HepG2 (cell line): ENCODE measurements around the gene NAV2. TPM values are rescaled to one million over a fixed set of nuclear protein-coding genes. Genes with fewer than 3 reads are reported as not detected.

Experiments used
- ATM ChIP-seq: fragments of 450-650 bp; IDR thresholded peaks from 2 replicates; pipeline ENCODE4 v1.7.1; 2017; ENCODE audit warnings: mild to moderate bottlenecking, borderline replicate concordance
- CHCHD3 ChIP-seq: sonication (generic); formaldehyde crosslinking; IDR thresholded peaks from 2 replicates; pipeline ENCODE4 v1.8.0; 2022; ENCODE audit warnings: mild to moderate bottlenecking, missing genetic modification reagents, moderate library complexity
- CHD4 ChIP-seq: fragments of 200-600 bp; sonication (generic); IDR thresholded peaks from 2 replicates; pipeline ENCODE4 v1.7.0; 2017; ENCODE audit warnings: mild to moderate bottlenecking, low read length, borderline replicate concordance
- EP300 ChIP-seq, 3 experiments: sonication (generic) in 1 of 3; formaldehyde crosslinking in 1 of 3; IDR thresholded peaks; 2 replicates each; pipeline versions ENCODE4 v1.5.1 to v1.6.1; 2011 to 2020; ENCODE audit warnings: low read depth in 2 of 3, low read length in 2 of 3, borderline replicate concordance in 1 of 3, improper control_type of control experiment in 1 of 3, mild to moderate bottlenecking in 1 of 3, missing genetic modification reagents in 1 of 3, moderate library complexity in 1 of 3
- HDAC1 ChIP-seq: sonication (generic); formaldehyde crosslinking; IDR thresholded peaks from 2 replicates; pipeline ENCODE4 v1.5.1; 2020; ENCODE audit warnings: mild to moderate bottlenecking, missing genetic modification reagents
- HOXA7 ChIP-seq: sonication (generic); formaldehyde crosslinking; IDR thresholded peaks from 2 replicates; pipeline ENCODE4 v1.8.1; 2022; ENCODE audit warnings: mild to moderate bottlenecking, missing genetic modification reagents, moderate library complexity
- KLF11 ChIP-seq: IDR thresholded peaks from 2 replicates; pipeline ENCODE4 v1.6.1; 2016; ENCODE audit warnings: missing compliant biosample characterization
- MED13 ChIP-seq: sonication (generic); formaldehyde crosslinking; IDR thresholded peaks from 2 replicates; pipeline ENCODE4 v1.5.0; 2020; ENCODE audit warnings: missing genetic modification reagents
- SIN3A ChIP-seq: IDR thresholded peaks from 2 replicates; pipeline ENCODE4 v1.6.1; 2011; ENCODE audit warnings: low read depth, mild to moderate bottlenecking, control low read depth, low read length, borderline replicate concordance
- SIN3B ChIP-seq: fragments of 150-350 bp; IDR thresholded peaks from 2 replicates; pipeline ENCODE4 v1.6.1; 2014; ENCODE audit warnings: low read length
- STAG1 ChIP-seq: sonication (generic); formaldehyde crosslinking; IDR thresholded peaks from 2 replicates; pipeline ENCODE4 v1.4.0; 2020; ENCODE audit warnings: missing genetic modification reagents
- TGIF2 ChIP-seq: IDR thresholded peaks from 2 replicates; pipeline ENCODE4 v1.6.1; 2016; ENCODE audit warnings: control low read depth, missing compliant biosample characterization
- ZBTB7B ChIP-seq: sonication (generic); formaldehyde crosslinking; IDR thresholded peaks from 2 replicates; pipeline ENCODE4 v1.4.0; 2020; ENCODE audit warnings: missing genetic modification reagents
- ZFP41 ChIP-seq: sonication (generic); formaldehyde crosslinking; IDR thresholded peaks from 2 replicates; pipeline ENCODE4 v1.4.0; 2020; ENCODE audit warnings: mild to moderate bottlenecking, missing genetic modification reagents, borderline replicate concordance
- ZNF124 ChIP-seq: sonication (generic); formaldehyde crosslinking; IDR thresholded peaks from 2 replicates; pipeline ENCODE4 v1.4.0; 2020; ENCODE audit warnings: missing genetic modification reagents
- ZNF180 ChIP-seq: sonication (generic); formaldehyde crosslinking; IDR thresholded peaks from 2 replicates; pipeline ENCODE4 v1.4.0; 2020; ENCODE audit warnings: low read depth, missing genetic modification reagents, borderline replicate concordance
- ZNF367 ChIP-seq: sonication (generic); formaldehyde crosslinking; IDR thresholded peaks from 2 replicates; pipeline ENCODE4 v1.4.0; 2020; ENCODE audit warnings: missing genetic modification reagents, borderline replicate concordance
- ZNF451 ChIP-seq: sonication (generic); formaldehyde crosslinking; IDR thresholded peaks from 2 replicates; pipeline ENCODE4 v1.5.0; 2020; ENCODE audit warnings: mild to moderate bottlenecking, missing genetic modification reagents
- ZNF501 ChIP-seq: sonication (generic); formaldehyde crosslinking; IDR thresholded peaks from 2 replicates; pipeline ENCODE4 v1.5.1; 2020; ENCODE audit warnings: mild to moderate bottlenecking, moderate library complexity, missing genetic modification reagents
- ZNF550 ChIP-seq: sonication (generic); formaldehyde crosslinking; IDR thresholded peaks from 2 replicates; pipeline ENCODE4 v1.4.0; 2020; ENCODE audit warnings: mild to moderate bottlenecking, missing genetic modification reagents, borderline replicate concordance
- ZNF780A ChIP-seq: sonication (generic); formaldehyde crosslinking; IDR thresholded peaks from 2 replicates; pipeline ENCODE4 v1.8.0; 2022; ENCODE audit warnings: mild to moderate bottlenecking, missing genetic modification reagents, moderate library complexity
- ZNF841 ChIP-seq: sonication (generic); formaldehyde crosslinking; IDR thresholded peaks from 2 replicates; pipeline ENCODE4 v1.8.1; 2023; ENCODE audit warnings: missing genetic modification reagents, borderline replicate concordance
- polyA plus RNA-seq, 8 experiments: library from polyadenylated mRNA; depleted of rRNA in 3 of 8; stranded (reverse) in 7 of 8; unstranded in 1 of 8; fragments of >200 nt; fragmentation: Illumina TruSeq in 4 of 8; extraction: Trizol in 4 of 8; gene quantifications; 2 replicates each; pipeline versions ENCODE4 v1.2.1 to v1.2.3, GENCODE V29; 2011 to 2016; ENCODE audit warnings: low read depth in 4 of 8, missing spikeins in 1 of 8, mixed read lengths in 1 of 8; ENCODE audit not compliant: insufficient read depth in 1 of 8
- total RNA-seq, 5 experiments: library from RNA; depleted of rRNA; stranded (reverse); fragments of >200 nt; fragmentation: Illumina TruSeq; extraction: Trizol; gene quantifications; 2 replicates each; pipeline ENCODE4 v1.2.3, GENCODE V29; 2016; ENCODE audit warnings: low read depth in 1 of 5
- TF ChIP-seq, protein P1 (sequence below): sonication (generic); formaldehyde crosslinking; IDR thresholded peaks from 2 replicates; pipeline ENCODE4 v1.4.0; 2020; ENCODE audit warnings: missing genetic modification reagents, borderline replicate concordance
- TF ChIP-seq, protein P2 (sequence below): IDR thresholded peaks from 2 replicates; pipeline ENCODE4 v1.6.1; 2016; ENCODE audit warnings: missing compliant biosample characterization, missing genetic modification reagents, borderline replicate concordance
- TF ChIP-seq, protein P3 (sequence below): sonication (generic); formaldehyde crosslinking; IDR thresholded peaks from 2 replicates; pipeline ENCODE4 v1.8.1; 2023; ENCODE audit warnings: missing genetic modification reagents, mild to moderate bottlenecking, borderline replicate concordance

NAV2 gene
- total and polyA plus RNA-seq, 2 of the 13 experiments (the other 11 are each of a cell fraction or from before 2014, with no cell fraction given), result 9.3 to 34.6 TPM

DNA sequence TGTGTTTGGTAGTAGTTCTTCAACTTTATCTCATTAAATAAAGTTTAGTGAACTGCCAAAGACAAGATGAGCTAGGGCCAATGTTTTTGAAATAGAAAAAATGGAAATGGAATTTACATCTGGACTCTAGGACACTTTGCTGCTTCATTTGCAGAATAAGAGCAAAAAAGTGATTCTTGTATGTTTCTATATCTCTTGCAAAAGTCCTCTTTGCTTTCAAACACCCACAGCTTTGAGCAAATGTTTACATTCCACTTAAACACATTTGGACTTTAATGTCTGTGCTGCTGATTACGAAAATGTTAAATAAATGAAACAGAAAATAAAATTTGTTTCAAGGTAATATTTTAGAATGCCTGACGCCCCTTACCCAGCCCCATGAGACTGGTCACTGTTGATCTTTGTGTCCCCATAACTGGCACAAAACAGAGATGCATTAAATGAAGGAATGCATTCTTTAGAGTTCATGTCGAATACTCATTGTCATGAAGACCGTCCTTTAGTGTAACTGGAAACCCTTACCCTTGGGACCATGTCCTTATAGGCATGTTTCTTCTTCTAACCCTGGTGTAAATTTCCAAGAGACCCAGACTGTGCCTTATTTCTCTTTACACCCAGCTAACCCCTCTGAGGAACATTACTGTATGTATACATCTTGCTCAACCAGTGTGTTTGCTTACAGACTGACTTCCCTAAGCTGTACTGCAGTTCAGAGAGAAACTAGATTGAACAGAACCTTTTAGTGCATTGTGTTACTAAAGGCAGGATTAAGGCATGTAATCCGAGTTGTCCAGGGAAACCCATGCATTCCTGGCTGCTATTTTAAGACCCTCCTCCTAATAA lies 199.7 kb downstream of the NAV2 start (continued):
- TF ChIP-seq HDAC1 (peak; percentile 62), CHD4 (no peak), ZBTB7B (CRISPR knock-in tag) (no peak), TGIF2 (CRISPR knock-in tag) (0 out of 2 replicates have a peak, but pooled peaks have one; percentile 37), ZNF780A (CRISPR knock-in tag) (no peak), MED13 (CRISPR knock-in tag) (peak; percentile 26; the same call in 1 of the 2 replicates), CHCHD3 (CRISPR knock-in tag) (no peak), ZNF367 (no peak), EP300 (IDR thresholded peaks at IDR 0.05; ENCODE audit: low read depth in 2 of 2, low read length in 2 of 2) (peak in 1 of 2 experiments; percentile 93; a peak in 3 of 4 replicates), EP300 (CRISPR knock-in tag; IDR thresholded peaks at IDR 0.05; ENCODE audit: borderline replicate concordance) (no peak), ZNF501 (CRISPR knock-in tag) (no peak), HOXA7 (CRISPR knock-in tag) (no peak), ZFP41 (CRISPR knock-in tag) (no peak), SIN3B (no peak), ZNF451 (no peak), ZNF124 (CRISPR knock-in tag) (no peak), ZNF550 (CRISPR knock-in tag) (no peak), ATM (no peak), SIN3A (no peak), ZNF180 (no peak), KLF11 (CRISPR knock-in tag) (0 out of 2 replicates have a peak, but pooled peaks have one; percentile 30), ZNF841 (no peak), STAG1 (no peak)
- TF ChIP-seq, protein P1, sequence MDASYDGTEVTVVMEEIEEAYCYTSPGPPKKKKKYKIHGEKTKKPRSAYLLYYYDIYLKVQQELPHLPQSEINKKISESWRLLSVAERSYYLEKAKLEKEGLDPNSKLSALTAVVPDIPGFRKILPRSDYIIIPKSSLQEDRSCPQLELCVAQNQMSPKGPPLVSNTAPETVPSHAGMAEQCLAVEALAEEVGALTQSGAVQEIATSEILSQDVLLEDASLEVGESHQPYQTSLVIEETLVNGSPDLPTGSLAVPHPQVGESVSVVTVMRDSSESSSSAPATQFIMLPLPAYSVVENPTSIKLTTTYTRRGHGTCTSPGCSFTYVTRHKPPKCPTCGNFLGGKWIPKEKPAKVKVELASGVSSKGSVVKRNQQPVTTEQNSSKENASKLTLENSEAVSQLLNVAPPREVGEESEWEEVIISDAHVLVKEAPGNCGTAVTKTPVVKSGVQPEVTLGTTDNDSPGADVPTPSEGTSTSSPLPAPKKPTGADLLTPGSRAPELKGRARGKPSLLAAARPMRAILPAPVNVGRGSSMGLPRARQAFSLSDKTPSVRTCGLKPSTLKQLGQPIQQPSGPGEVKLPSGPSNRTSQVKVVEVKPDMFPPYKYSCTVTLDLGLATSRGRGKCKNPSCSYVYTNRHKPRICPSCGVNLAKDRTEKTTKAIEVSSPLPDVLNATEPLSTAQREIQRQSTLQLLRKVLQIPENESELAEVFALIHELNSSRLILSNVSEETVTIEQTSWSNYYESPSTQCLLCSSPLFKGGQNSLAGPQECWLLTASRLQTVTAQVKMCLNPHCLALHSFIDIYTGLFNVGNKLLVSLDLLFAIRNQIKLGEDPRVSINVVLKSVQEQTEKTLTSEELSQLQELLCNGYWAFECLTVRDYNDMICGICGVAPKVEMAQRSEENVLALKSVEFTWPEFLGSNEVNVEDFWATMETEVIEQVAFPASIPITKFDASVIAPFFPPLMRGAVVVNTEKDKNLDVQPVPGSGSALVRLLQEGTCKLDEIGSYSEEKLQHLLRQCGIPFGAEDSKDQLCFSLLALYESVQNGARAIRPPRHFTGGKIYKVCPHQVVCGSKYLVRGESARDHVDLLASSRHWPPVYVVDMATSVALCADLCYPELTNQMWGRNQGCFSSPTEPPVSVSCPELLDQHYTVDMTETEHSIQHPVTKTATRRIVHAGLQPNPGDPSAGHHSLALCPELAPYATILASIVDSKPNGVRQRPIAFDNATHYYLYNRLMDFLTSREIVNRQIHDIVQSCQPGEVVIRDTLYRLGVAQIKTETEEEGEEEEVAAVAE (CRISPR knock-in tag), result no peak
- TF ChIP-seq, protein P2, sequence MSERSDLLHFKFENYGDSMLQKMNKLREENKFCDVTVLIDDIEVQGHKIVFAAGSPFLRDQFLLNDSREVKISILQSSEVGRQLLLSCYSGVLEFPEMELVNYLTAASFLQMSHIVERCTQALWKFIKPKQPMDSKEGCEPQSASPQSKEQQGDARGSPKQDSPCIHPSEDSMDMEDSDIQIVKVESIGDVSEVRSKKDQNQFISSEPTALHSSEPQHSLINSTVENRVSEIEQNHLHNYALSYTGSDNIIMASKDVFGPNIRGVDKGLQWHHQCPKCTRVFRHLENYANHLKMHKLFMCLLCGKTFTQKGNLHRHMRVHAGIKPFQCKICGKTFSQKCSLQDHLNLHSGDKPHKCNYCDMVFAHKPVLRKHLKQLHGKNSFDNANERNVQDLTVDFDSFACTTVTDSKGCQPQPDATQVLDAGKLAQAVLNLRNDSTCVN (CRISPR knock-in tag), result no peak
- TF ChIP-seq, protein P3, sequence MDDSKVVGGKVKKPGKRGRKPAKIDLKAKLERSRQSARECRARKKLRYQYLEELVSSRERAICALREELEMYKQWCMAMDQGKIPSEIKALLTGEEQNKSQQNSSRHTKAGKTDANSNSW (CRISPR knock-in tag), result no peak
